Activated gamma-delta T cell treated with anti-CD3 and anti-CD28 coated beads, Interleukin-2, amount 50 U/mL, for 16 hours (primary cell): ENCODE data around the gene TMEM234.

Experiments used
- DNase-seq: peaks from one replicate; pipeline ENCODE4 v3.0.0-alpha.2; 2020; ENCODE audit warnings: low read depth

TMEM234 gene

DNA sequence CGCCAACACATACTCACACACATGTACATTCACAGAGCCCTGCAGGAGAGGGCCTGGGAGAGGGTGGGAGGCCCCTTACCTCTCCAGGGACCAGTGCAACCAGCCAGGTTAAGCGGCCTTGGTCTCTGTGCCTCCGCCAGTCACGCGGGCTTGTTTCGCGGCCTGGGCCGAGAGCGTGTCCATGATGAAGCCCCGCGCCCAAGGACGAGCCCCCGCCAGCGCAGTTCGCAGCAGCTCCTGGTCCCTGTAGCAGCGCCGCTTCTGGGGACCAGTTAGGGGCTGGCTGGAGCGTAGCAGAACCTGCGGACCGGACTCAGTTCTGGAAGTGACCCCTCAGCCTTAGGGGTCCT is 17.6 kb upstream of the TMEM234 start:
- DNase-seq: no peak

DNA sequence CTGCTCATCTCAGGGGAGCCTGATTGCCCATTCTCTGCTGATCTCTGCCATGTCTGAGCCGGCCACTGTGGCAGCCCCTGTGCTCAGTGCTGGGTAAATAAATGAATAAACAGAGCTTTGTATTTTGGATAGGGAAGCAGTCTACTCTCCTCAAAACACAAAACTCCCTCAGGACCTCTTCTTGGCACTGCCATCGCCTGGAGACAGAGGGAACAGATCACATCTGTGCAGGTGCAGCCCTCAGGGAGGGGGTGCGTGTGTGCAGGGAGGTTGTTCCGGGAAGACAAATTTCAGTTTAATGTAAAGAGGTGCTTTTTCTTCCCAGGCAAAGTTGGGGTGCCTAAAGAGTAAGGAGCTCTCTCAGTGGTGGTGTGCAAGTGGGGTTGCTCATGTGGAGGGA is 17.2 kb upstream of the TMEM234 start:
- no peak for DNase-seq

GRCh38 chr1:32234792-32235191 is 12.6 kb upstream of the TMEM234 start:
- no peak for DNase-seq

- DNase-seq: no peak
These were observed 10.6 kb upstream of the TMEM234 start for GRCh38 chr1:32232558-32233304.

- no peak for DNase-seq
These were observed 9.8 kb upstream of the TMEM234 start for GRCh38 chr1:32231843-32232432.

DNA sequence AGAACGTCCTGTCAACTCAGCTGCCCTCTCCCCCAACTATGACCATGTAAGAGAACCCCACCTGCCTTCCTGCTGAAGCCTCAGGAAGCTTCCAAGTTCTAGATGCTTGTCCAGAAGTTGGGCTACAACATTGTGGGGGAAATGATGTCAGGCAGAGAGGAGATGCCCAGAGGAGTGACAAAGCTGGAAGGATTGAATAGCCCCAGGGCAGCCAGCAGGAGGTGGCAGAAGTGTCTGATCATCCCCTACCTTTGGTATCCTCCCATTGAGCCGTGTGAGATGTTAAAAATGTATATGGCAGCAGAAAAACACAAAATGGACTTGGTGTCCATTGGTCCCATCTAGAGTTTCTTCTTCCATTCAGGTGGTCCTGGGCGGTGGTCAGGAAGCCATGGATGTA is 6.6 kb upstream of the TMEM234 start:
- DNase-seq: no peak

GRCh38 chr1:32224285-32224684 is 2.1 kb upstream of the TMEM234 start:
- DNase-seq: no peak

DNA sequence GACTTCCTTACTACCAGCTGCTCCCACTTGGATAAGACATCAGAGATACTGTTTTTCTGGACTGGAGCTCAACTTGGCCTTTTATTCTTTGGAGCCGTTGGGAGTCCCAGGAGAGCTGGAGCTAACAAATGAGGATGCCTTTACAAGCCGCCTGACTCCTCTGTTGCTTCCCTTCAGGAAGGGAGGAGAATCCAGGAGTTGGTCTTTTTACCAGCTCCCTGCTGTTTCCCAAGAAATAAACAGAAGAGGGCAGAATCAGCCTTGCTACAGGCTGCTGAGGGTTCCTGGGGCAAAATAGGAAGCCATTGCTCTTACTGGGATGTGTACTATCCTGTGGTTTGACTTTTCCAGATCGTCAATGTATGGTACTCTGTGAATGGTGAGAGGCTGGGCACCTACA is 1.5 kb upstream of the TMEM234 start:
- no peak for DNase-seq

DNA sequence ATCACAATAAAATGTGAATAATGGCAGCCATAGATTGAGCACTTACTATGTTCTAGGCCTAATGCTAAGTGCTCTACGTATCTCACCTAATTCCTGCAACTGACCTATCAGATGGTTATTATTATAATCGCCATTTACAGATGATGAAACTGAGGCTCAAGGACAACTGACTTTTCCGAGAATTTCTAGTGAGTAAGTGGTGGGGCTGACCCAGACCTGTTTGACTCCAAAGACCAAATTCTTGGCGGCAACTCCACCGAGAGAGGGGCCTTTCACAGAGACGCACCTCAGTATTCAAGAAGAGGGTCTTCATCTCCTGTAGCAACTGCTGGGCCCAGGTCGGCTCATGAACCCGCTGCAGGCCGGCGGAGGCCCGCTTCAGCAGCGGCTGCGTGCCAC is 573 bp downstream of the TMEM234 start:
- DNase-seq: no peak

- no peak for DNase-seq
These were observed 1.2 kb downstream of the TMEM234 start for GRCh38 chr1:32220746-32221580.

DNA sequence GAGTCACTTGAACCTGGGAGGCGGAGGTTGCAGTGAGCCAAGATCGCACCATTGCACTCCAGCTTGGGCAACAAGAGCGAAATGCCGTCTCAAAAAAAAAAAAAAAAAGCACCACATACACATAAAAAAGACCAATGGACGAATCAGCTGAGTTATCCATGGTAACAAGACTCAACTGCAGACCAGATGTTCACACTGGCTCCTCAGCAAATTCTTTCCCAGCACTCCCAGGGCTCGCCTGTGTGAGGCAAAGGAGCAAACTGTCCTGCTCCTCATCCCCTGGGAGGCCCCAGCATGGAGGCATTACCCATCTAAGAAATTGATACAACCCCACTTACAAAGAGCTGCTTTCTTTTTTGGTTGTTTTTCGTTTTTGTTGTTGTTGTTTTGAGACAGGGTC is 3.1 kb downstream of the TMEM234 start:
- no peak for DNase-seq

GRCh38 chr1:32216566-32216965 is 5.6 kb downstream of the TMEM234 start:
- no peak for DNase-seq

DNA sequence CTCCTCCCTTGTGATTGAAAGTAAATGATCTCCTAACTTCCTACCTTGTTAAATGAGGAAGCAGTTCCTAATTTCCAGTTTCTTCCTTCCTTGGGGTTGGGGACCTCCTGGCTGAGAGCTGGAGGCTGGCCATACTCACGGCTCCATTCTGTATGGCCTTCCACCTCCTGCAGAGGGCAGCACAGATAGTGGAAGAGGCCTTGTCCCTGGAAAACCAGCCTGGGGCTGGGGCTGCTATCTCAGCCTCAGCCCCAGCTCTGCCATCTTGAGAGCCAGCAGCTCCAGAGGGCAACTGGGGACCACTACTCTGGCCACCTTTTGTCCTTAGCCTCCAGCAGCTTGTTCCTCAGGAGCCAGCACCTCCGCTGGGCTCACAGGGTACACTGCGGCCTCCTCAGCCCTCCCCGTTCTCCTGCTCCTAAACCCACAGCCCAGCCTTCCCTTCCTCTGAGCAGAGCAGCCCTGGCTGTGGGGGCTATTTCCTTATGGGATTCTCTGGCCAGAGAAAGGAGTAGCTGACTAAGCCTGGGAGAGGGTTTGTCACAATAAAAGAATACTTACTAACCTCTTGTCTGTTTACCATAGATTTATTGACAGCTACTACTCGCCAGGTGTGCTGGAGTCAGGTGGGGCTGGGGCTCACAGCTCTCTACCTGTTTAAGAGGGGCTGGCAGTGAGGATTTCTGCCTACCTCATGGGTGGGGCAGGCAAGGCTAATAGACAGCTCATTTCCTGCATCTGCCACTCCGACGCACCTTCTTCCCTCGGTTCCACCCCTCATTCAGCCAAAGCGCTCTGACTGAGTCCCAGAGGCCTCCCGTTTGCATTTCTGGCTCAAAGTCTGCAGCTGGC is 6.3 kb downstream of the TMEM234 start:
- DNase-seq: peak; percentile 32

DNA sequence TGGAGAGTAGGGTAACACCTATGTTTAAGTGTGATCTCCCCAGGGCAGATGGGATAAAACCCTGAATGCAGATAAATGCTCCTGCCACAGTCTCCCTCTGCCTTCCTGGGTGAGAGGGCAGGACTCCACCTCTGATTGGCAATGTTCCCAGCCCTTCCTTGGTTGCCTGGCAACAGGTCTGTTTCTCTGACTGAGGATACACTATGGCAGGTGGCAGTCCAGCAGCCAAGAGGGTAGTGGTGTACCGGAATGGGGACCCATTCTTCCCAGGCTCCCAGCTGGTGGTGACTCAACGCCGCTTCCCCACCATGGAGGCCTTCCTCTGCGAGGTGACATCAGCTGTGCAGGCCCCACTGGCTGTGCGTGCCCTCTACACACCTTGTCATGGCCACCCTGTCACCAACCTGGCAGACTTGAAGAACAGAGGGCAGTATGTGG is 13.2 kb downstream of the TMEM234 start, which contains the start of gene DCDC2B:
Gene DCDC2B (plus strand): TSS at position 199 of the 438 bp plus-strand sequence. CDS start 5 bp downstream, at position 204.
- no peak for DNase-seq

- DNase-seq: no peak
These were observed 13.7 kb downstream of the TMEM234 start for GRCh38 chr1:32208469-32208868.

DNA sequence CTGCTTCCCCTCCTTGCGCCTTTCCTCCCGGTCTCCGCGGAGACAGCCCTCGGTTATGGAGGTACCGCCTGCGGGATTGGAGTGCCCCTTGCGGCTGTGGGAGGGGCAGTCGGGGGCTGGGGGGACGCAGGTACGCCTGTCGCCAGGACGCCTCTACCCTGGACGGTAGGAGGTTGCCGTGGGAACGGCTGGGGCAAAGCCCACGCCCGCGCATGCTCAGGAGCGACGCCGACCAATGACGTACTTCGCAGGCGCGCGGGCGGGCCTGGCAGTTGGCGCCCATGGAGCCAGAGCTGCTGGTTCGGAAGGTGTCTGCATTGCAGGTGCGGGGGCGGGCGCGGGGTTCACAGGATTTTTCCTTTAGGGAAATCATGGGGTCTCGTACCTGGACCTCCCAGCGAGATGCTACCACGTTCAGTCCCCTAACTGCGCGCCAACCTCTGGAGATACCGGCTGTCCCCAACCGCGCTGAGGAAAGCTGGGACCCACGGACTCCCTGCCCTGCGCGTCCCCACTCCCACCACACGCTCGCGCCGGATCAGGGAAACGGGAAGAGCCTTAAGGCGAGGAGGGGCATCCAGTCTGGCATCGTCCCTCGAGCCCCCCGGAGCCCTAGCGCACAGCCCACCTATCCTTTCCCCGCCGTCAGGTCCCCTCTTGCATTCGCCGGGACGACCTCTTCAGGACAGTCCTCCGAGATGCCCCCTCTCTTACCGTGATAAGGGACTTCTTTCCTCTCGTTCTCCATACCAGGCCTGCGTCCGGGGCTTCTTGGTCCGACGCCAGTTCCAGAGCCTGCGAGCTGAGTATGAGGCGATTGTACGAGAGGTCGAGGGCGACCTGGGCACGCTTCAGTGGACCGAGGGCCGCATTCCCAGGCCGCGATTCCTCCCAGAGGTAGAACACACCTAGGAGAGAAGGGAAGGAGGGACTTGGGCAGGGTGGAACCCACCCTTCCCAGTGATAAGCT is 16.5 kb downstream of the TMEM234 start, which contains the start of gene IQCC:
Gene IQCC (plus strand): TSS at position 271 of the 970 bp plus-strand sequence. CDS start 11 bp downstream, at position 282.
- peak; percentile 66 for DNase-seq

- no peak for DNase-seq
These were observed 17.2 kb downstream of the TMEM234 start for GRCh38 chr1:32204943-32205361.

DNA sequence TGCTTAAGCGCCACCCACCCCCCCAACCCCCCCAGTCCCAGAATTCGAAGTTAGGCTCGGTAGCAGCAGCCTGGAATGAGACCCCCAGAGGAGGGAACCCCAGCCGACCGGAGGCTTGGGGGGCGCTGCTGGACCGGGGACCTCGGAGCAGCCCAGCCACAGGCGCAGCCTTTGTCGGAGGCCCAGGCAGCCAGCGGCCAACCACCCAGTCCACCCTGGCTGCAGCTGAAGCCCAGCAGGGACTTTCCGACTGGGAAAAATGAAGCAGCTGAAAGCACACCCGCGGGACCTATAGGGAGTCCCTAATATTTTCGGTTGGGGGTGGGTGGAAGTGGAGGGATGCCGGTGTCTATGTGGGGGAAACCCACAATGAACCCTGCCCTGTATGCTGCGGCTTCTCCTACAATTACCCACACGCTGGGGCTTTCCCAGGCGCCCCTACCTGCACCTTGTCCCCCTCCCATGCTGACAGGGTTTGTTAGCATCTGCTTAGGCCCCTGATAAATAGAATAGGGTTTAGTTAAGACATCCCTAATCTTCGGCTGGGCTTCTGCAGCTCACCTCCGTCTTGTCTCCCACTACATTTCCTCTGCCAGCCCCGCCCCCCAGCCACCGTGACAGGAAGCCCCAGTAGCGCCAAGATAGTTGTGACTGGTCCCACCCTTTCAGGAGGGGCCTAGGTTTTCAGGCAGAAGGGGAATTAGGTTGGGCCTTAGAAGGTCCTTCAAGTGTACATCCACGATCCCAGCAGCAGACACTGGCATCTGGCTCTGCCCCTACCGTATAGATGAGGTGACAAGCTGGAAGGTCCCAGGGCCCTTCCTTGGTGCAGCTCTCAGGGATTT is 20.9 kb downstream of the TMEM234 start:
- DNase-seq: peak; percentile 64

DNA sequence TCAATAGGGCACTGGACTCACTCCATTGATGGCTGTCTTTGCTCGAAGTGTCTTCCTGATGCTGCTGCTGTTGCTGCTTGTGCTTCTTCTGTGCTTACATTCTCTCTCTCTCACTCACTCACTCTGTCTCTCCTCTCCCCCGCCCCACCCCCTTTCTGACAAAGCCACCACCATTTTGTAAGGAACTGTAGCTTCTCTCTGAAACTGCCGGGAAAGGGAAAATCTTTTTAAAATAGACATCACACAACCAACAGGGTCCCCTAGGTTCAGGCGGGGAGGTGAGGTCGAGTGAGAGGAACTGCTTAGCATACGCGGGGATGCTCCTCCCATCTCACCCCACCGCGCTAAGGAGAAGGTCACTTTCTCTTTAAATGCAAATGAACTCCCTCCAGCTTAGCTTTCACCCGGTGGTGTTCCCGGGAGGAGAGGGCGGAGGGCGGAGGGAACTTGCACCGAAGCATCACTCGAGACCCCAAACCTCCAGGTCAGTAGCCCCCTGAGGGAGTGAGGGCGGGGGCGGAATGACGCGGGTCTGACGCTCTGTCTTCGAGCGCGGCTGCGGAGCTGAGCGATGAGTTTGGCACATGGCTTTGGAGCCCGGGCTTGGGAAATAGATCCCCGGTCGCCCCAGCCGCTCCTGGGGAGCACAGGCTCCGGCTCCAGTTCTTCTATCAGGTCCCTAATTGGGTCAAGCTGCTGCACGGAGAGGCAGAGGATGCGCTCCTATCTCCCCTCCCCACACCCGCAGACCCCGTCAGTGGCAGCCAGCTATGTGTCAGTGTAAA is 21.7 kb downstream of the TMEM234 start, which contains the start of gene CCDC28B:
Gene CCDC28B (plus strand): TSS at position 370 of the 785 bp plus-strand sequence. CDS start 1,341 bp downstream, outside the sequence.
- DNase-seq: no peak
